ENCODE results near the gene PLAAT3.

DNA sequence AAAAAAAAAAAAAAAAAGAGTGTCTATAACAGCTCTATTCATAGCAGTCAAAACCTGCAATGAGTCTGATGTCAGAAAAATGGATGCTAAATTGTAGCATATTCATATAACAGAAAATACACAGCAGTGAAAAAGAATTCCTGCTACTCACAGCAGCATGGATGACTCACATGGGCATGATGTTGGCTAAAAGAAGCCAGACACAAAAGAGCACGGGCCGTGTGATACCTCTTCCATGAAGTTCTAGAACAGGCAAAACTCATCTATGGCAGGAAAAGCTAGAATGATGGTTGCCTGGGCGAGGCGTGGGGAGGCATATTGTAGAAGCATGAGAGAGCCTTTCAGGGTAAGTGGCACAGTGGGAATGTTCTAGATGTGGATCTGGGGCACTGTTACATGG is 18.9 kb downstream of the PLAAT3 start:
- TF ChIP-seq, protein P1, sequence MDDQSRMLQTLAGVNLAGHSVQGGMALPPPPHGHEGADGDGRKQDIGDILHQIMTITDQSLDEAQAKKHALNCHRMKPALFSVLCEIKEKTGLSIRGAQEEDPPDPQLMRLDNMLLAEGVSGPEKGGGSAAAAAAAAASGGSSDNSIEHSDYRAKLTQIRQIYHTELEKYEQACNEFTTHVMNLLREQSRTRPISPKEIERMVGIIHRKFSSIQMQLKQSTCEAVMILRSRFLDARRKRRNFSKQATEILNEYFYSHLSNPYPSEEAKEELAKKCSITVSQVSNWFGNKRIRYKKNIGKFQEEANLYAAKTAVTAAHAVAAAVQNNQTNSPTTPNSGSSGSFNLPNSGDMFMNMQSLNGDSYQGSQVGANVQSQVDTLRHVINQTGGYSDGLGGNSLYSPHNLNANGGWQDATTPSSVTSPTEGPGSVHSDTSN (IDR thresholded peaks at IDR 0.05): no peak
- TF ChIP-seq RCOR1 (IDR thresholded peaks at IDR 0.05; ENCODE audit: low read length): no peak
- no peak for TF ChIP-seq POLR2AphosphoS5 (IDR thresholded peaks at IDR 0.05; ENCODE audit: low read depth, low read length)
- TF ChIP-seq, protein P2, sequence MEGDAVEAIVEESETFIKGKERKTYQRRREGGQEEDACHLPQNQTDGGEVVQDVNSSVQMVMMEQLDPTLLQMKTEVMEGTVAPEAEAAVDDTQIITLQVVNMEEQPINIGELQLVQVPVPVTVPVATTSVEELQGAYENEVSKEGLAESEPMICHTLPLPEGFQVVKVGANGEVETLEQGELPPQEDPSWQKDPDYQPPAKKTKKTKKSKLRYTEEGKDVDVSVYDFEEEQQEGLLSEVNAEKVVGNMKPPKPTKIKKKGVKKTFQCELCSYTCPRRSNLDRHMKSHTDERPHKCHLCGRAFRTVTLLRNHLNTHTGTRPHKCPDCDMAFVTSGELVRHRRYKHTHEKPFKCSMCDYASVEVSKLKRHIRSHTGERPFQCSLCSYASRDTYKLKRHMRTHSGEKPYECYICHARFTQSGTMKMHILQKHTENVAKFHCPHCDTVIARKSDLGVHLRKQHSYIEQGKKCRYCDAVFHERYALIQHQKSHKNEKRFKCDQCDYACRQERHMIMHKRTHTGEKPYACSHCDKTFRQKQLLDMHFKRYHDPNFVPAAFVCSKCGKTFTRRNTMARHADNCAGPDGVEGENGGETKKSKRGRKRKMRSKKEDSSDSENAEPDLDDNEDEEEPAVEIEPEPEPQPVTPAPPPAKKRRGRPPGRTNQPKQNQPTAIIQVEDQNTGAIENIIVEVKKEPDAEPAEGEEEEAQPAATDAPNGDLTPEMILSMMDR (IDR thresholded peaks at IDR 0.05): no peak
- TF ChIP-seq, protein P3, sequence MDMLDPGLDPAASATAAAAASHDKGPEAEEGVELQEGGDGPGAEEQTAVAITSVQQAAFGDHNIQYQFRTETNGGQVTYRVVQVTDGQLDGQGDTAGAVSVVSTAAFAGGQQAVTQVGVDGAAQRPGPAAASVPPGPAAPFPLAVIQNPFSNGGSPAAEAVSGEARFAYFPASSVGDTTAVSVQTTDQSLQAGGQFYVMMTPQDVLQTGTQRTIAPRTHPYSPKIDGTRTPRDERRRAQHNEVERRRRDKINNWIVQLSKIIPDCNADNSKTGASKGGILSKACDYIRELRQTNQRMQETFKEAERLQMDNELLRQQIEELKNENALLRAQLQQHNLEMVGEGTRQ (IDR thresholded peaks at IDR 0.05; ENCODE audit: borderline replicate concordance, low read depth, low read length): no peak
- TF ChIP-seq GABPA (IDR thresholded peaks at IDR 0.05; ENCODE audit: low read depth): no peak
- TF ChIP-seq CHD2 (IDR thresholded peaks at IDR 0.05; ENCODE audit: low read length, partially characterized antibody): no peak
- no peak for TF ChIP-seq NRF1 (IDR thresholded peaks at IDR 0.05; ENCODE audit: low read depth, low read length)
- TF ChIP-seq, protein P4, sequence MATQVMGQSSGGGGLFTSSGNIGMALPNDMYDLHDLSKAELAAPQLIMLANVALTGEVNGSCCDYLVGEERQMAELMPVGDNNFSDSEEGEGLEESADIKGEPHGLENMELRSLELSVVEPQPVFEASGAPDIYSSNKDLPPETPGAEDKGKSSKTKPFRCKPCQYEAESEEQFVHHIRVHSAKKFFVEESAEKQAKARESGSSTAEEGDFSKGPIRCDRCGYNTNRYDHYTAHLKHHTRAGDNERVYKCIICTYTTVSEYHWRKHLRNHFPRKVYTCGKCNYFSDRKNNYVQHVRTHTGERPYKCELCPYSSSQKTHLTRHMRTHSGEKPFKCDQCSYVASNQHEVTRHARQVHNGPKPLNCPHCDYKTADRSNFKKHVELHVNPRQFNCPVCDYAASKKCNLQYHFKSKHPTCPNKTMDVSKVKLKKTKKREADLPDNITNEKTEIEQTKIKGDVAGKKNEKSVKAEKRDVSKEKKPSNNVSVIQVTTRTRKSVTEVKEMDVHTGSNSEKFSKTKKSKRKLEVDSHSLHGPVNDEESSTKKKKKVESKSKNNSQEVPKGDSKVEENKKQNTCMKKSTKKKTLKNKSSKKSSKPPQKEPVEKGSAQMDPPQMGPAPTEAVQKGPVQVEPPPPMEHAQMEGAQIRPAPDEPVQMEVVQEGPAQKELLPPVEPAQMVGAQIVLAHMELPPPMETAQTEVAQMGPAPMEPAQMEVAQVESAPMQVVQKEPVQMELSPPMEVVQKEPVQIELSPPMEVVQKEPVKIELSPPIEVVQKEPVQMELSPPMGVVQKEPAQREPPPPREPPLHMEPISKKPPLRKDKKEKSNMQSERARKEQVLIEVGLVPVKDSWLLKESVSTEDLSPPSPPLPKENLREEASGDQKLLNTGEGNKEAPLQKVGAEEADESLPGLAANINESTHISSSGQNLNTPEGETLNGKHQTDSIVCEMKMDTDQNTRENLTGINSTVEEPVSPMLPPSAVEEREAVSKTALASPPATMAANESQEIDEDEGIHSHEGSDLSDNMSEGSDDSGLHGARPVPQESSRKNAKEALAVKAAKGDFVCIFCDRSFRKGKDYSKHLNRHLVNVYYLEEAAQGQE (IDR thresholded peaks at IDR 0.05; ENCODE audit: low read depth, low read length): no peak
